A673 (cell line): ENCODE results near the gene PACS1. TPM values are rescaled to one million over a fixed set of nuclear protein-coding genes. Genes with fewer than 3 reads are reported as not detected.

Source experiments
- BruUV-seq: library from RNA; stranded (reverse); fragments of 400-500 nt; replicated peaks from 2 replicates; lab custom pipeline; 2021; lab: Mats Ljungman, UMichigan
- CTCF ChIA-PET: fragments of 300-600 bp; sonication (Branson Sonifier 250); formaldehyde crosslinking; loops from one replicate; lab custom pipeline; 2022; ENCODE audit warnings: antibody characterized with exemption; lab: Charles Lee
- POLR2A ChIA-PET: fragments of 300-600 bp; sonication (Branson Sonifier 250); formaldehyde crosslinking; loops from one replicate; lab custom pipeline; 2022; ENCODE audit warnings: antibody characterized with exemption; ENCODE audit not compliant: low non-redundant PET; lab: Charles Lee
- DNase-seq: peaks from one replicate; pipeline ENCODE4 v3.0.0-alpha.2; 2015; ENCODE audit warnings: low spot score
- H3K27ac ChIP-seq: fragments of 200-600 bp; sonication (generic); 2 replicates; pipeline ENCODE4 v1.5.1; 2016; ENCODE audit warnings: mixed run types, low read depth, mild to moderate bottlenecking, mixed read lengths, antibody characterized with exemption, low read length; ENCODE audit not compliant: poor library complexity, severe bottlenecking
- H3K27me3 ChIP-seq: fragments of 200-600 bp; sonication (generic); replicated peaks from 2 replicates; pipeline ENCODE4 v1.6.1; 2017; ENCODE audit warnings: mixed run types, low read depth, mild to moderate bottlenecking, mixed read lengths, antibody characterized with exemption, low read length; ENCODE audit not compliant: insufficient read depth, poor library complexity
- H3K36me3 ChIP-seq: fragments of 200-600 bp; sonication (generic); 2 replicates; pipeline ENCODE4 v1.6.1; 2016; ENCODE audit warnings: mixed run types, mild to moderate bottlenecking, mixed read lengths, antibody characterized with exemption, low read length; ENCODE audit not compliant: insufficient read depth, poor library complexity, severe bottlenecking
- H3K4me1 ChIP-seq: fragments of 200-600 bp; sonication (generic); 2 replicates; pipeline ENCODE4 v1.6.1; 2017; ENCODE audit warnings: mixed run types, mild to moderate bottlenecking, mixed read lengths, antibody characterized with exemption, low read length; ENCODE audit not compliant: insufficient read depth, poor library complexity, severe bottlenecking
- H3K4me3 ChIP-seq: fragments of 200-600 bp; sonication (generic); 2 replicates; pipeline ENCODE4 v1.5.1; 2016; ENCODE audit warnings: low read depth, mixed run types, mild to moderate bottlenecking, mixed read lengths, low read length; ENCODE audit not compliant: poor library complexity, severe bottlenecking
- H3K9me3 ChIP-seq: fragments of 200-600 bp; sonication (generic); 2 replicates; pipeline ENCODE4 v1.6.1; 2016; ENCODE audit warnings: mixed run types, low read depth, mild to moderate bottlenecking, mixed read lengths, antibody characterized with exemption, low read length; ENCODE audit not compliant: poor library complexity, severe bottlenecking
- CTCF ChIP-seq: fragments of 300-800, 200-600 bp; sonication (generic); conservative IDR thresholded peaks from 2 replicates; pipeline ENCODE4 v1.5.1; 2017; ENCODE audit warnings: low read depth, mild to moderate bottlenecking, antibody characterized with exemption, low read length, moderate library complexity, mixed read lengths
- EZH2 ChIP-seq: fragments of 200-600 bp; sonication (generic); IDR thresholded peaks from 2 replicates; pipeline ENCODE4 v1.6.1; 2017; ENCODE audit warnings: borderline replicate concordance, low read depth, mild to moderate bottlenecking, mixed read lengths, antibody characterized with exemption, low read length; ENCODE audit not compliant: poor library complexity, severe bottlenecking
- intact Hi-C: fragments of 100-400 bp; cut with micrococcal nuclease; formaldehyde crosslinking; loops from one replicate; pipeline ENCODE4 v1.10.0; 2022; ENCODE audit not compliant: unreplicated experiment
- total RNA-seq: library from RNA; stranded (reverse); gene quantifications from 2 replicates; pipeline ENCODE4 v1.2.3, GENCODE V29; 2021

PACS1 gene
- total RNA-seq, 1 experiment from 2014 or later, result 75.7 TPM

- H3K4me1 ChIP-seq, result peaks cover 19% of the 10 kb centered on the region
- H3K27me3 ChIP-seq, result no peaks in the 10 kb centered on the region
- ChIA-PET POLR2A (interaction anchor here (0.7 kb wide), 1 partner anchor 317 kb away, joined by 3 read pairs; no protein-coding TSS in a partner anchor), CTCF (interaction anchor here (0.9 kb wide), 1 partner anchor 25 kb away, joined by 3 read pairs; no protein-coding TSS in a partner anchor)
- TF ChIP-seq EZH2 (no peak), CTCF (no peak)
- no peak for DNase-seq
- BruUV-seq, result no TSS peak
- H3K36me3 ChIP-seq, result peaks cover 5% of the 10 kb centered on the region
- intact Hi-C loops, result no loop called here
- H3K9me3 ChIP-seq, result no peaks in the 10 kb centered on the region
- peak overlapping the region; percentile 77 for H3K4me3 ChIP-seq
- peak overlapping the region; percentile 91 for H3K27ac ChIP-seq
Measured at GRCh38 chr11:66287889-66288670, 218.0 kb downstream of the PACS1 start.

GRCh38 chr11:66288671-66289547 lies 218.8 kb downstream of the PACS1 start, which contains the start of gene YIF1A:
Gene YIF1A (minus strand): TSS chr11:66289143. CDS start chr11:66288985, 158 bp downstream.
- TSS peak; percentile 39 for BruUV-seq
- intact Hi-C loops, result no loop called here

More at GRCh38 chr11:66288671-66289547, 218.8 kb downstream of the PACS1 start, which contains the start of gene YIF1A:
- ChIA-PET CTCF (interaction anchor here (0.9 to 1.2 kb wide), 3 partner anchors 23 to 29 kb away, joined by 3 read pairs; no protein-coding TSS in a partner anchor), POLR2A (interaction anchor here (0.6 to 1.2 kb wide), 3 partner anchors 24 to 317 kb away, joined by 3 to 13 read pairs (median 5); no protein-coding TSS in a partner anchor)
- H3K27me3 ChIP-seq, result no peaks in the 10 kb centered on the region
- peak; percentile 39; the same call in 1 of the 2 replicates for TF ChIP-seq CTCF
- no peak for TF ChIP-seq EZH2
- DNase-seq, result peak; percentile 100
- peak within 1 kb of the TSS; percentile 91 for H3K27ac ChIP-seq
- H3K9me3 ChIP-seq, result no peaks in the 10 kb centered on the region
- H3K36me3 ChIP-seq, result peaks cover 5% of the 10 kb centered on the region
- H3K4me1 ChIP-seq, result peaks cover 19% of the 10 kb centered on the region
- H3K4me3 ChIP-seq, result peak within 1 kb of the TSS; percentile 77
